GM10266 (cell line): ENCODE results near the gene TENT5C.

Source experiments
- DNase-seq: peaks from one replicate; pipeline ENCODE4 v3.0.0; 2012; ENCODE audit errors: extremely low spot score
- CTCF ChIP-seq: IDR thresholded peaks from 2 replicates; pipeline ENCODE4 v1.5.1; 2012; ENCODE audit warnings: mild to moderate bottlenecking, low read depth; ENCODE audit not compliant: control insufficient read depth, insufficient read depth; ENCODE audit errors: missing control alignments

TENT5C gene

GRCh38 chr1:117561551-117561950 is 44.3 kb upstream of the TENT5C start:
- no peak for TF ChIP-seq CTCF
- no peak for DNase-seq

GRCh38 chr1:117562581-117563491 is 43.0 kb upstream of the TENT5C start:
- no peak for TF ChIP-seq CTCF
- no peak for DNase-seq

- TF ChIP-seq CTCF = no peak
- no peak for DNase-seq
These were observed 42.4 kb upstream of the TENT5C start for GRCh38 chr1:117563492-117563875.

DNA sequence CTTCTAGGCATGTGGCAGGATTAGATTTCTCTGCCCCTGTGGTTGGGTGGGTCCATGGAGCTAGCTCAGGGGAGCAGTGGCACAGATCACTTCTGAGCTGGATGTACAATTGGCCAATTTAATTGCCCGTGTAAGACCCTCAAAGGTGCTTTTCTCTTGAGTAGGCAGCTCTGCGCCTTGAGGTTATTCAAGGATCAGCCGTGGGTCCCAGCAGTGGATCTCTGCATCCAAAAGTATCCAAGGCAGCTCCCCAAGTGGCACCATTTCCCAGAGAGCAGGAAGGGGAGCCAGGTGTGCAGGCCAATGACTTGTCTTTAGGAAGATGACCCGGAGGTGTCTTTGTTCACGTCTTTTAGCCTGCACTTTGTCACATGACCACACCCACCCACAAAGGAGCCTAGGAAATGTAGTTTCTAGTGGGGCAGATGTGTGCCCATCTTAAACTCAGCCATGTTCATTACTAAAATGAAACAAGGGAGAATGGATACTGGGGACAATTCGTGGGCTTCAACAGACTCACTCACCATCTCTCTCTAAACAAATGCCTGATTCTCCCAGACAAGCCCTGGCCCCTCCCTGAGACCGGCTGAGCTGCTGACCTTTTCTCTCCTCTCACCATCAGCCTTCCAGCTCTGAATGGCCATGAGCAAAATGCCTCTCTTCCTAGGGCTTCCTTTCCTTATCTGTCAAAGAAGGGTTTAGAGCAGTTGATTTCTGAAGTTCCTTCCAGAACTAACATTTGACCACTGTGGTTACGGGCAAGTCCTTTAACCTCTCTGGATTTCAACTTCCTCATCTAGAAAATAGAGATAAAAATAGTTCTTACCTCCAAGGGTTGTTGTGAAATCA is 41.4 kb upstream of the TENT5C start:
- DNase-seq = no peak
- TF ChIP-seq CTCF = no peak

- no peak for DNase-seq
- TF ChIP-seq CTCF = no peak
These were observed 40.7 kb upstream of the TENT5C start for GRCh38 chr1:117565076-117565556.

GRCh38 chr1:117565745-117566455 is 39.9 kb upstream of the TENT5C start:
- no peak for DNase-seq
- TF ChIP-seq CTCF = no peak
